NCI-H2029 (cell line): ENCODE results near the gene SLCO2A1.

Source experiments
- DNase-seq: peaks from one replicate; lab custom pipeline; 2025; lab: John Stamatoyannopoulos, UW

Gene SLCO2A1

GRCh38 chr3:133999891-134000685 is 29.6 kb downstream of the SLCO2A1 start:
- no peak for DNase-seq

DNA sequence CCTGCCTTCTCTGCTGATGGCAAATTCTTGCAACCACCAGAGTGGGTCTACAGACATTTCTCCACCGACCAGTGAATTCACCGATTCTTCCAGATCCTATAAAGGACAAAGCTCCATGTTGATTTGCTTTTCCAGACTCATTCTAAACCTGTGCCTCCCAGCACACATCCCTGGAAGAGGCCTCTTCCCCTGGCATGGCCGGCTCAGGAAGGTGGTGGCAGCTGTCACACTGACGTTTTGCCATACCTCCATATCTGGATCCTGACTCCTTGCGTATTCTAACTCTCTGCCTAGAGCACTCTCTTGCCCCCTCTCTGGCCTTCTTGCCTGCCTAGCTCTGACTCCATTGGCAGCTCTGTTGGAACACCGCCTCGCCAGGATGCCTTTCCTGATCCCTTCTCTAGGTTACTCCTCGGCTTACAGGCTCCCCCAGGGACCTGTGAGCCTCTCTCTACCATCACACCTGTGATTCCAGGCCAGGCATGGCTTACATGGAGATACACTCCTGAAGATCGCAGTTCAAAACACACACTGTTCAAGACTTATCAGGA is 31.0 kb downstream of the SLCO2A1 start:
- no peak for DNase-seq

DNA sequence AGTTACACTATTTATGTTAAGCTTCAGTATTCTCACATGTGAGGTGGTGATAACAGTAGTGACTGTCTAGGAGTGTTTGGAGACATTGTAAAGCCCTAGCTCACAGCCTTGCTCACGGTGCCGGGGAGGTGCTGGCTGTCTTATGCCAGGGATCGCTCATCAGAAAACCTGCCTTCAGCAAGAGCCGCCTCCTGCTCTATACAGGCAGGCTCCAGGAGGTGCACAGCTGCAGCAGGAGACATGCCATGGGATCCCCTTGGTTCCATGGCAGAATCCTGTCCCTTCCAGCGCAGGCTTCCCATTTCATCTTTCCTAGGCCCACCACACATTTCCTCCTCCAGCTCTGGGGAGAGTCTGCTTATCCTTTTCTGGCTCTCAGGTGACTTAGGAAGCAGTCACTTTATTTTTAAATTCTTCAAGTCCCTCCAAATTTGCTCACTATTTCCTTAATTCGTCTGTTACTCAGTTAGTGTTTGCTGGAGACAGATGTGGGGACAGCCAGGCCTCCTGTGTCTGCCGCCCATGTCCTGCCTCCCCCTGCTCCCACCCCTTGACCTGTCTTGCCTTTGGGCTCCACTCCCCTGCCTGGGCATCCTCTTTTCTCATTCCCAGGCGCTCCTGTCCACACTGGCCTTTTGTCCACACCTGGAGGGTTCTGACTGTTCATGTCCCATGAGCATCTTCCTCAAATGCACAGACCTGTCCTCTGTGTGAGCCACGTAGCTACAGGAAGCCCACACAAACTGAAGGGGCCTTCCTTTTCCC is 31.7 kb downstream of the SLCO2A1 start:
- DNase-seq = no peak

GRCh38 chr3:133996996-133997395 is 32.7 kb downstream of the SLCO2A1 start:
- DNase-seq = no peak

GRCh38 chr3:133996251-133996661 is 33.5 kb downstream of the SLCO2A1 start:
- no peak for DNase-seq

DNA sequence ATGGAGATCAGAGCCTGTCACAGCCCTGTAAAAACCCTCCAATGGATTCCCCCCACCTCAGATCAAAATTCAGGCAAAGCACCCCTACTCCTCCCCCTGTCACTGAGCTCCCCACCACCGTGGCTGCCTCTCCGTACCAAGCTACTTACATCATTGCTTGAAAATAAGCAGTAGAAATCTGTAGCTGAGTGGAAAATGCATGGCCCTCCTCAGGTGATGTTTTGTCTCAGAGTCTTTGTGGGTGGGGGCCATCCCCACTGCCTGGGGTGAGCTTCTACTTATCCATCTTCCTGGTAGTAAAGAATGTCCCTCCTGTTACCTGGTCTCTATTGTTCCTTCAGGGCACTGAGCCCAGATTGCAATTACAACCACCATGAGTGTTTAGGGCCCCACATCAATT is 34.5 kb downstream of the SLCO2A1 start:
- no peak for DNase-seq

DNA sequence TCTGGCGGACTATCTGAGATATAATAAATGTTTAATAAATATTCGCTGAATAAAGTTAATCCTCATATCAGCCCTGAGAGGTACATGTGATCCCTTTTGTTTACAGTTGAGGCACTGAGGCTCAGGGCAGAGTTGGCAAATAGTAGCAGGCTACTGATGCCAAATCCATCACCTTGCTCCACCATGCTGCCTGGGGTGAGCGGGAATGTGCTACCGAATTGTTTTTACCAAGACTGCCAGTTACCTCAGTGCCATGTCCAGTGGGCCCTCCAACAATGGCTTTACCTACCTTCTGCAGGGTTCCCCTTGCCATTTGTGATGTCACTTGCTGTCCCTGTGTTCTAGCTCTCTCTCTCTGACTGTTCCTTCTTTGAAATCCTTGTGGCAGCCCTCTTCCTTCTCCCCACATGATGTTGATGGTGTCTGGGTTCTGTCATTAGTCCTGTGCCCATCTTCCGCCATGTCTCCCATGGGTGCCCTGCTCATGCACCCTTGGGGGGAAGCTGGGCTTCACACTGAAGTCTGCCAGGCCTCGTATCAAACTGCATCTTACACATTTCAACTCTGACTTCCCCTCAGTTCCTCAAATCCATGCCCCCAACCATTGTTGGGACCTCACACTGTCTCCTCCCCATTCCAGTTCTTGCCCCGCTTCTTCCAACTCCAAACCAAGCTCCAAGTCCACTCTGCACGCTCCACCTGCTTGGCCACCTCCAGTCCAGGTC is 35.4 kb downstream of the SLCO2A1 start:
- DNase-seq = no peak

- no peak for DNase-seq
These were observed 36.6 kb downstream of the SLCO2A1 start for GRCh38 chr3:133992951-133993620.

DNA sequence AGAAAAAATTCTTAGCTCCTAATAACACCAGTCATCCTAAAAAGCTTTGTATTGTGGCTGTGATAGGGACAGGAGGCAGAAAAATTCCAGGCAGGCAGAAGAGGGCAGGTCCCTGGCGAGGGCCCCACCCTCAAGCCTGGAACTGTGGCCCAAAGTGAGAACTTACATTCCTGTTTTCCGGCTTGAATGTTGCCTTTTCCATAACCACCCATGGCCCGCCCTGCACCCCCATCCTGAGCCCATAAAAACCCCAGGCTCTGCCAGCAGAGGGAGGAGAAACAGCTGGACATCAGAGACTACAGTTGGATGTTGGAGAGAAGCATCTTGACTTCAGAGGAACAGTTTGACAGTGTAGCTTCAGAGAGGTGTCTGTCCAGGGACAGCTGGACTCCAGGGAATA is 37.3 kb downstream of the SLCO2A1 start:
- no peak for DNase-seq

DNA sequence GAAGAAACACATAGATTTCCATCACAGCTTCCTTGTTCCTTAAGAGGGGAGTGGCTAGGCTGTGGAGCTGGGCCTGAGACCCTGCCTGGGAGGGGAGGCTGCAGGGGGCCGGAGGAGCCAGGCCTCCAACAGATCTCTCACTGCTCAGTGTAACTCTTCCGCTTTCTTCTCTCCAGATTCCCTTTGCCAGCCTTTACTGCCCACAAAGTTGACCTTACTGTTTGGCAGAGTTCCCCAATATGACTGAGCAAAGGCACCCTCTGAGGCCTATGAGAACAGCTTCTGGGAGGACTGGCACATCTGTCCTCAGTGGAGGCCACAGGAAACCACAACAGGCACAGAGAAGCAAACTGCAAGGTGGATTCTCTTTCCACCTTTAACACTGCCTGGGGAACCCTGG is 38.1 kb downstream of the SLCO2A1 start:
- DNase-seq = no peak

GRCh38 chr3:133991209-133991608 is 38.5 kb downstream of the SLCO2A1 start:
- no peak for DNase-seq

GRCh38 chr3:133989936-133990702 is 39.6 kb downstream of the SLCO2A1 start:
- no peak for DNase-seq

GRCh38 chr3:133988631-133989161 is 41.0 kb downstream of the SLCO2A1 start:
- DNase-seq = no peak

GRCh38 chr3:133987948-133988484 is 41.7 kb downstream of the SLCO2A1 start:
- DNase-seq = no peak

GRCh38 chr3:133987136-133987535 is 42.6 kb downstream of the SLCO2A1 start:
- peak; percentile 54 for DNase-seq

- peak; percentile 60 for DNase-seq
These were observed 43.4 kb downstream of the SLCO2A1 start for GRCh38 chr3:133986311-133986710.

DNA sequence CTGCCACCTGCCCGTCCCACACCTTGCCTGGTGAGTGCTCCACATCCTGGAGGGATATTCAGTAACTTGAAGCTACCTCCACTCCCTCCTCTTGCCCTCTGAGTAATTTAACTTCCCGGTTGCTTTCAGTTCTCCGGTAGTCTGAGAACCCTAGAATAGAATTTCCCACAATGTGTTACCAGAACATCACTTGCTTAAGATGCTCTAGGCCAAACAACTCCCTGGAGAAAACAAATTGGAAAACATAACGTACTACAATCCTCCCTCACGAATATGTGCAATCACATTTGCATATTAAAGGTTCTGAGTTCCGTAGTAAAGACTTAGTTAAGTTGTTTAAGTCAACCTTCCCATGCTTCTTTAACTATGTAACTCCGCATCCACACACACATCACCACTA is 44.8 kb downstream of the SLCO2A1 start:
- no peak for DNase-seq

- DNase-seq = no peak
These were observed 45.9 kb downstream of the SLCO2A1 start for GRCh38 chr3:133983576-133984560.

- DNase-seq = no peak
These were observed 46.6 kb downstream of the SLCO2A1 start for GRCh38 chr3:133983126-133983525.
